HG03175 (cell line): ENCODE results near the gene POLD2.
A peak's percentile ranks its signal among the peaks of the same experiment; 100 is the strongest.

ENCODE experiments used
- ATAC-seq: cut with Tn5 transposase; IDR thresholded peaks from one replicate; pipeline ENCODE4 v1.9.1; 2021; ENCODE audit warnings: mild to moderate bottlenecking, moderate library complexity; ENCODE audit not compliant: unreplicated experiment

POLD2 gene

DNA sequence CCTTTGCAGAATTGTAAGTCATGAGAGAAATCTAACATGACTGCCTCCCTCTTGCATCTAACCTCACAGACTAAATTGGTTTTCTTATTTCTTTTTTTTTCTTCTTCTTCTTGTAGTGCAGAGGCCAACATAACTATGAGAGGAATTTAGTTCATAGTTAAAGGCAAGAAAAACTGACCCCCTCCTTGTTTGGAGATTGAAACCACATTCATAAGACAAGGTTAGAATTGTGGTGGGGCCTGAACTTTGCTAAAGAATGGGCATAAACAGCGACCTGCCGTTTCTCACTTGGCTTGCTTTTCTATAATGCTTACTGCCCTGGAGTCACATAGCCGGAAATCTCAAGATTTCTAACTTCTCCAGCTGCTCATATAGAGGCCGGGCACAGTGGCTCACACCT, 38.6 kb downstream of the POLD2 start:
- no peak for ATAC-seq

DNA sequence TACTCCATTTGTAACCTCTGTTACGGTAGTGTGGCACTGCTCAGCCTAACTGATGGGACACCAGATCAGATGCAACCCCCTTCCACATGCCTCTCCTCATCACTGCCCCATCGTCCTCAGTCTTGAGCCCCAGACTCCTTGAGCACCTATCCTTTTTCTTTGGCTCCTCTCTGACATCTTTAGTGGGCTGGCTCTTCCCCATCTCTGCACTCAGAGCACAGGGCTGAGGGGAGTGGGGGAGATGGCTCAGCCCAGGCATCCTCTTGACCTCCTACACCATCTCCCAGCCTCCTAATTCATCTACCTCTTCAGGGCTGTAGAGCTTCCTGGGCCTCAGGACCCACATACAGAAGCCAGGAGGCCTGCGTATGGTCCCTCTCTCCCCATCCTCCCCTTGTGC, 39.6 kb downstream of the POLD2 start:
- ATAC-seq = no peak

DNA sequence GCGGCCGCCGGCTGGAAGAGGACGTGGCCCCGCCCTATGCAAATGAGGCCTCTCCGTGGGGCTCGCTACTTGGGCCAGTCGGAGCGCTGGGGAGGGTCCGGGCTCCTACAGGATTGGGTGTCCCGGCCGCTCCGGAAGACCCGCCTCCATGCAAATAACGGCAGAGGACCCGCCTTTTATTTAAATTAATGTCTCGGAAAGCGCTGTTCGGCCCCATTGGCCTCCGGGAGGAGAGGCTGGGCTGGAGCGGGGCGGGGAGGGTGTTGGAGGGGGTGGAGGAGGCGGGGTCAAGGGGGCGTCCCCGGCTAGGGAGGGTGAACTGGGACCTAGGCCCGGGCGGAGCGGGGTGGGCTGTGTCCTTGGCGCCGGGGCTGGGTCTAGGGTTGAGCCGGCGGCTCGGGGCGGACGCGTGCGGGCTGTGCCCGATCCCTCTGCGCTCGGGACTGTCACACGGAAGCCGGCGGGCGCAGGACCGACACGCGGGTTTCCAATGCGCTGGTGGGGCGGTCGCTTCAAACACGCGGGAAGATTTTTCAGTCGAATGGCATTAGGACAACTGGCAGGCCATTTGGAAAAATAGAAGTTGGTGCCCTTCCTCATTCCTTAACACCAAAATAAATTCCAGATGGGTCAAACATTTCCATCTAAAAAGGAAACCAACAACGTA, 40.7 kb downstream of the POLD2 start:
- peak; percentile 92 for ATAC-seq

DNA sequence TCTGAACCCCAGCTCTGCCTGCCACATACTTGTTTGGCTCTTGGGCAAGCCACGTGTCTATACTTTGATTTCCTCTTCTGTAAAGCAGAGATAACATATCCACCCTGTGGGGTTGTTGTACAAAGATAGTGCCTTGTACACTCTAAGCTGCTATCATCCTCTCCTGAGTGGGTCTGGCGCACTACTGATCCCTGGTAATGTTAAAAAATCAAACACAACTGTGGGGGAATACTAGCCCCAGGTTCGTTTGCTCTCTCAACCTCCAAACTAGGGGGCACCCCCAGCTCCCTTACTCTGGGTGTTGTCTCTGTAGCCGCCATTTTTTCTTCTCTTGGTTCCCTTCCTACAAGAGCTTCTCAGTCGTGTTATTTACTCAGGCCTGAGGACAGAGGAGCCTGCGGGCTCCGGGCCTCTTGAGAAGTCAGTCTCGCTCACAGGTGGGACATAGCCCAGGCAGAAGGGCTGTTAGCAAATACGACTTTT, 42.0 kb downstream of the POLD2 start:
- no peak for ATAC-seq

DNA sequence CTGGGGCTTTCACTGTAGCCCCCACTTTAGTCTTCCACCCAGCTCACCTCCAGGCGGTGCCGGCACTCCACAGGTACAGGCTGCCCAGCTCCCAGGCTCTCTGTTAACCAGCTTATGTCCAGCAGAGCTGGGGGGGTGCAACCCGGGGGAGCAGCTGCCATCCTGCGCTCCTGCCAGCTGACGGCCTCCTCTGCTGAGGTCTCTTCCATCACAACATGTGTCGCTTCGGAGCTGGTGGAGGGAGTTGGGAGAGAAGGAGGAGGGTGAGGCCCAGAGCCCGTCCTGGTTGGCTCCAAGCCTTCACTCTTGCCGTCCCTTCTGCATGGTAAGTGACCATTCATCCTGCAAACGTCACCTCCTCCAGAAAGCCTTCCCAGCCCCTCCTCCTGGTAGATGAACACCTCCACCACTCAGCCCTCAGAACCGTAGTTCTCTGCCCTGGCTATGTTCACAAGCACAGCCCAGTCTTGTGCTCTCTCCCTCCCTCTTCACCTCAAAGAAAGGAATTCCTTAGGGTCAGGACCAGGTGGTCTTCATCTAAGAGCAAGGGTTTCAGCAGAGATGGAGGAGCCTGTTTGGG, 42.6 kb downstream of the POLD2 start:
- ATAC-seq = no peak

DNA sequence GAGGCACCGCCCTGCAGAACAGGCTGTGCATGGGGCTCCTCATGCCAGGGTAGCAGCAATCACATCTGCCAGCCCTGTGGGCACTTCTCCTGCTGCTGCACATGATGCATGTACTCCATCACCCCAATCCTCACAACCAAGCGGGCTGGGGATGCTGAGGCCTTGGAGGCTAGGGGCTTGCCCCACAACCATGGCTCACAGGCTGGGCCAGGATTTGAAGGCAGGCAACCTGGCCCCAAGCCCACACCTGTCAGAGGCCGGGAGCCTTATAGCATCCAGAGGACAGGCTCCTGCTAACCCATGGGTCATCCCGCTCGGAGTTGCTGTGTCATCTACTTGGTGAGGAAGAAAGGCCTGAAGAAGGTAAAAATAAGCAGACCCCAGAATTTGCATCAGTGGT, 43.2 kb downstream of the POLD2 start:
- no peak for ATAC-seq

DNA sequence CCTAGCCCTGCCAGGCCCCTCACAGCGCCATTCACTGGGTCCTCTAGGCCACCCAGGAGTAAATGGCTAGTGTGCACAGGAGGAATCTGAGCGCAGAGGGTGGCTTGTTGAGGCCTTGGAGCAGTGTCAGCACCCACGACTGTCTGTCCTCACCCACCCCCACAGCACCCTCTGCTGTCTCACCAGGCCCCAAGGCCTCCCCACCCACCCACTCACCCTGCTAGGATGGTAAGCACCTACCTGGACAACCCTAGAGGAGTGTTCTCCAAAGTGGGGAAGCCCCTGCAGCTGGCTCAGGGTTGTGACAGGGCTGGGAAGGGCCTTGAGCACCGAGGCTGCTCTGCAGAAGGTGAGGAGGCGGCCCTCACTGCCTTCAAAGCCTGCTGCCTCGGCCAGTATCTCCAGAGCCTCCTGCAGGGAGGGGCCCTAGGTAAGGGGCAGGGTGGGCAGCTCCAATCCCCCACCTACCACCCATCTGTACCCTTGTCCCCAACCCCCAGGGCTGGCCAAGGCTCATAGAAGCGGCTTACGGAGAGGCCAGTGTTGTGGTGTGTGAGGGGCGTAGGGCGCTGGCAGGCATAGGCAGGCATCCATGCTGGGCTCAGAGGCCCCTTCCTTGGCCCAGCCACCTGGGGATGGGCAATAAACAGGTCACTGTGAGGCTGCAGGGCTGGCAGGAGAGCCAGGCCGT, 43.9 kb downstream of the POLD2 start:
- no peak for ATAC-seq

DNA sequence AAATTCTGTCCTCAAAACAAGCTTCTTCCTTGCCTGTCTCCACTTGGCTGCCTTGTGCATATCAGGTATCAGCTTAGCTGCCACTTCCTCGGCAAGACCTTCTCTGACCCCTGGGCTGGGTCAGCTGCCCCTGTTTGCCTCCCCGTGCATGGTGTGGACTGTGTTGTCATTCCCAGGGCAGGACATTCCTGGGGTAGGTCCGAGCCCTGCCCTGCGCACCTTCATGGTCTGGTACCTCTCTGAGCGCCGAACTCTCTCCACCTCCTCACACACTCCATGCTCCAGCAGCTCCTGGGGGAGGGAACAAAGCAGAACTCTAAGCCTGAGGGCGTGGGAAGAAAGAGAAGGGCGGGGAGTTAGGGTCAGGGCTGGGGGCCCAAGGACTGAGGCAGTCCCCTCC, 44.8 kb downstream of the POLD2 start:
- no peak for ATAC-seq

DNA sequence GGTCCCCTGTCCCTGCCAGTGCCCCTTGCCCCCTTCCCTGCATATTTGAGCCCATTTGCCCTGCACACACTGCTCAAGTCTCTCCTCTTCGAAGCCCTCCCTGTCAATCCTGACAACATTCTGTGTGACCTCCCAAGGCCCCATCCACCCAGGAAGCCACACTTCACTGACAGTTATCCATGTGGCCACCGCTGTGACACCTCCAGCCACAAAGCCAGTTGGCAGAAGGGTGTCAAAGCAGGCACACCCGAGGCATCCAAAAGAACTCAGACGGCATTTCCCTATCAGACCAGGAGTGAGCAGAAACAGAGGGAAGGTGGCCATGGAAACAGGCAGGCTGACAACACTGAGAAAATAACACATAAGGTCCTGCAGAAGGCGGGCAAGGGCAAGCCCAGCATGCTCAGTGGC, 45.7 kb downstream of the POLD2 start:
- ATAC-seq = no peak

DNA sequence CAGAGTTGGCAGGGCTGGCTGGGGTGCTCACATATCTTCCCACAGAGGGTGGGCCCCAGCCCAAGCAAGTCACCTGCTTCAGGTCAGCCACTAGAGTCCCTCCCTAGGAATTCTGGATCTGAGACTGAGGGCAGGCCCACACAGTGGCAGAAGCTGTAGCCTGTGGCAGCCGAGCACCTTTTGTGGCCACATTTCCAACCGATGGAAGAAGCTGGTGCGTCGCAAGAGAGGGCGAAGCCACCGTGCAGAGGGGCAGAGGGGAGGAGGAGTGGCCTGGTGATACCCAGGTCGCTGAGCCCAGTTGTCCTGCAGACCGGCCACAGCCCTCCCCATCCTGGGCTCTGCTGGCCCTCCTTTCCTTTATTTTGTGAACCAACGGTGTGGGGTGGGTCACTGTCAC, 46.3 kb downstream of the POLD2 start:
- no peak for ATAC-seq

DNA sequence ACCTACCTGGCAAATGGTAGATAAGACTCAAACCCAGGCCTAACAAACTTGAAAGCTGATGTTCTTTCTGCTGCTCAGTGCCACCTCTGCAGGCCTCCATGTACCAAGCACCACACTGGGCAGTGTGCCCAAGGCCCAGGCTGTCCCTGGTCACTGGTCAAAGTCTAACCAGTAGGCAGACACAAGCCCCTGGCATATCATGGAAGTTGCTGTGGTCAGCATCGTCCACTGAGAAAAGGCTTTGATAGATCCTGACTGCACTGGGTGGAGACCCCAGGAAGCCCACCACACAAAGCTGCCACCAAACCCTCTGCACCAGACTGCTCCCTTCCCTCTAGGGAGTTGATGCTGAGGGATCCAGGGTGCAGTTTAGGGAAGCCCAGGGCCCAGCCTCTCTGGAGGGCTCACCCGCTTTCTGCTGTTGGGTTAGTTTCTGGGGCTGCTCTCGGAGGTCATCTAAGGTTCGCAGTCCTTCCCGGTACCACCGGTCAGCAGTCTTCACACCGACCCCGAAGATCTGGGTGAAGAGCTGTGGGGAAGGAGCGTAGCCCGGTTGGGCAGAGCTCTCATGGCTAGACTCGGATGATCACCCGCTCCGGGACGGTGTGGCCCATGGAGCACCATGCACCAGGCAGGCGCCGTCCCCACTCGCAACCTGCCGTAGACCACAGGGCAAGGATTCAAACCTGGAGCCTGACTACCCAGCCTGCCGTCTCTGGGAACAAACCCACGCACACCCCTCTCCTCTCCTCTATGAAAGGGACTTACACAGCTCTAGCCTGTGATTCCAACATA, 47.0 kb downstream of the POLD2 start:
- no peak for ATAC-seq

DNA sequence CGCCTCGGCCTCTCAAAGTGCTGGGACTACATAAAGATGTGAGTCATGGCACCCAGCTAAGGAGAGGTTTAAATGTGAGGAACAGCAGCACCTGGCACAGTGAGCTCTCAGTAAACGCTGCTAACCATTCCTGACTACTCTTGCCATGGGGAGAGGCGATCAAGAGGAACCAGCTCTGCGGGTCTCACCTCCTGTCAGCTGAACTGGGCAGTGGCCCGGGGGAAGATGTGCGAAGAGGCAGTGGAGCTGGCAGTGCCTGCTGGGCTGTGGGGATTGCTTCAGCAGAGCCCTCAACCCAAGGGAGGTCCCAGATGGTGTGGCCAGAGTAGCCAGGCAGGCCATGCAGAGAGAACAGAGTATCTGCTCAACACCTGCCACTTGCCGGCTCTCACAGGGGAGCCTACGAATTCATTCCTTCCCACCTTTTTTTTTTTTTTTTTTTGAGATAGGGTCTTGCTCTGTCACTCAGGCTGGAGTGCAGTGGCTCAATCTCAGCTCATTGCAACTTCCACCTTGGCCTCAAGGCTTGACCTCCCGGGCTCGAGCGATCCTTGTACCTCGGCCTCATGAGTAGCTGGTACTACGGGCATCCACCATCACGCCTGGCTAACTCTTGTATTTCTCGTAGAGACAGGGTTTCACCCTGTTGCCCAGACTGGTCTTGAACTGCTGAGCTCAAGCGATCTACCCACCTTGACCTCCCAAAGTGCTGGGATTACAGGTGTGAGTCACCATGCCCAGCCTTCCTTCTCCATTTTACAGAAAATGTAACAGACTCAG, 47.9 kb downstream of the POLD2 start:
- no peak for ATAC-seq

DNA sequence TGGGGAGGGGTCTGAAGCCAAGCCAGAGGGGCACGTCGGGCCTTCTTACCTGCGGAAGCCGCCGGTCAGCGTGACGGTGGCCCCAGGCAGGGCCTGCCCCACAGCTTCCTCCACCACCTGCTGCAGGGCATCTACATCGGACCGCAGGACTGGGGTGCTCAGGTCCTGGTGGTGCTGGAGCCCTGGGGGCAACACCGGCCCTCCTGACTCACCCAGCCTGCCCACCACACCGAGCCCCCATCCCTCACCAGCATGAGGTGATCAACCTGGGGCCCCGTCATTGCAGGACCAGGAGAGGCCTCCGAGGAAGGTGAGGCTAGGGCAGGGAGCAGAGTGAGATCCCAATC, 49.0 kb downstream of the POLD2 start:
- ATAC-seq = peak; percentile 12

DNA sequence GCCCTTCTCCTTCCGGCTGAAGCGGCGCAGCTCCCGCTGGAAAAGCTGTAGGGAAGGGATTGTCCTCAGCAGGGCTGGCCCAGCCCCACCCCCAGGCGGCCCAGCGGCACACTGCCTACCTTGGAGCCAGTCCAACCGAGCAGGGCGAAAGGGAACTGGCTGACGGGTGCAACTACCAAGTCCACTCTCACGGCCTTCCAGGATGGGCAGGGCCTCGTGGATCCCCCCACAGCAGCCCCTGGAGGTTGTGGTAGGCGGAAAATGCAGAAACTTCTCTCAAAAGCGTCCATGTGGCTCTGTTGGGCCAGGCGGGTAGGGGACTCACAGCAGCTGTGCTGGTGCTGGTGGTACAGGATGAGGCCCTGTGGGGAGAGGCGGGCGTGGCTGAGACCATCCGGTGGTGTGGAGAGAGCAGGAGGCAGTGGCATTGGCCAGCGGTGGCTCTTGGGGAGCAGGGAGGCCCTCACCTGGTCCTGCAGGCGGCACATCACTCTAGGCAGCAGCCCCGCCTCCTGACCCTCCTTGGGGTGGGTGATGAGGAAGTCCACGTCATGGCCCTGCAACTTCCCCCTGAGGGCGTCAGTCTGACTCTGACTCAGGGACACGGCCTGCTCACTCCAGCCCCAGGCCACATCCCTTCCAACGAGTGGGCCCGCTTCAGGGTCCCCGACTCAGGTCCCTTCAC, 49.5 kb downstream of the POLD2 start:
- peak; percentile 72 for ATAC-seq

DNA sequence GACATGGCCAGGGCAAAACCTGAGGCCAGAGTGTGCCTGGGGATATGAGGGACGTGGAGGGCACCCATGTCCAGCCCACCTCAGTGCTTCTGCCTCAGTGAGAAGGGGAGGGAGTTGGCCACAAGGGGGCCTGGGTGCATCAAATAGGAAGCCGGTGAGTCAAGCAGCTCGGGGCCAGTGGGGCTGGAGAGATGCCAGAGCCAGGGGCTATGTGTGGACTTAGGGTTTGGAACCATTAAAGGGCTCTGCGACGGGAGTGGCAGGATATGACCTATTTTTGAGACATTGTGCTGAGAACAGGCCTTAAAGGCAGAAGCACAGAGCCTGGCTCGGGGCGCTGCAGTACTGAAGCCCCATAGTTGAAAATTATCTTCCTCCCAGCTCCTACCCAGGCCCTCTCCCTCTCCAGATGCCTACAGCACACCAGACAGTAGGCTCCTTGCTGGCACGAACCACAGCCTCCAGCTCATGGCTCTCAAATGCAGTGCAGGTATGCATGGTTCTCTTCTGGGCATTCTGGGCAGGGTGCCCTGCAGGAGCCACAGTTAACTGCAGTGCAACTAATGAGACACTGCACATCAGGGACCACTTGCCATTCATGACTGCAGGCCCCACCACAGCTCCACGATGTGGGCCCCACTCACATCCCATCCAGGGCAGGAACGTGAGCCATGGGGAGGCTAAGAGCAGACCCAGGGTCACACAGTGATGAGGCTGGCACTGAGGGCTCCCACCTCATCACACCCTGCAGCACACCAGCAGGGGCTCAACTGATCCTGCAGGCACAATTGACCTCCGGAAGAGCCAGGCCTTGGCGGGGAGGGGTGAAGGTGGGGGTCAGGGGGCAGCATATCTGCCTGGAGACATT, 50.8 kb downstream of the POLD2 start:
- no peak for ATAC-seq

DNA sequence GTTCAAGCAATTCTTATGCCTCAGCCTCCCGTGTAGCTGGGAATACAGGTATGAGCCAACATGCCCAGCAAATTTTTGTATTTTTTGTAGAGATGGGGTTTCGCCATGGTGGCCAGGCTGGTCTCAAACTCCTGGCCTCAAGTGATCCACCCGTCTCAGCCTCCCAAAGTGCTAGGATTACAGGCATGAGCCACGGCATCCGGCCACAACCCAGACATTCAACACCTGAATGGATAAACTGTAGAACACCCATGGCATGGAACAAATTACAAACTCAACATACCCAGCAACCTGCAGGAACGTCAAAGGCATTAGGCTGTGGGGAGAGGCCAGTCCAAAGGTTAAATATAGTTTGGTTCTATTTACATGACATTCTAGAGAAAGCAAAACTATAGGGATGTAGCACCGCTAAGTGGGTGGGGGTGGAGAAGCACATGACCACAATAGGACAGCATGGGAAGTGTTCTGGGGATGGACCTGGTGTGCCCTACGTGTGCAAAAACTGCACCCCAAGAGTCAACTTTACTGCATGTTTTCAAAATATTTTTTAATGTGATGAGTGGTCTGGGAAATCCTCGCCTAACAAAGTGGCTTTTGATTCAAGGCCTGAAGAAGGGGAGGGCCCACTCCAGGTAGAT, 51.5 kb downstream of the POLD2 start:
- ATAC-seq = no peak

DNA sequence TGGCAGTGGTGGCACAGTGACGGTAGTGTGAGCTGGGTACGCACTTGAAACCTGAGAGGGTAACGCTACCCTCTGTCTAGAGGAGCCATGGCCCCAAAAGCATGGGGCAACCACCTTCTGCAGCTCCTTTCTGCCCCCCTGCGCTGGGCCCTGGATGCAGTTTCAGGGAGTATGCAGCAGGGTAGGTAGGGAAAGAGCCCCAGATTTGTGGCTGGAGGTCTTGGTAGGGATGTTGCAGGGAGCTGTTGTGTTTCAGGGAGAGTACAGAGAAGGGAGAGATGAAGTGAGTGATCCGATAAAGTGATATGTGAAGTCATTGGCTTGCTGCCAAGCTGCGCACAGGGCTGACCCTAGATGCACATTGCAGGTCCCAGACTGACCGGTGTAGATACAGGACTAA, 55.3 kb downstream of the POLD2 start:
- ATAC-seq = no peak

DNA sequence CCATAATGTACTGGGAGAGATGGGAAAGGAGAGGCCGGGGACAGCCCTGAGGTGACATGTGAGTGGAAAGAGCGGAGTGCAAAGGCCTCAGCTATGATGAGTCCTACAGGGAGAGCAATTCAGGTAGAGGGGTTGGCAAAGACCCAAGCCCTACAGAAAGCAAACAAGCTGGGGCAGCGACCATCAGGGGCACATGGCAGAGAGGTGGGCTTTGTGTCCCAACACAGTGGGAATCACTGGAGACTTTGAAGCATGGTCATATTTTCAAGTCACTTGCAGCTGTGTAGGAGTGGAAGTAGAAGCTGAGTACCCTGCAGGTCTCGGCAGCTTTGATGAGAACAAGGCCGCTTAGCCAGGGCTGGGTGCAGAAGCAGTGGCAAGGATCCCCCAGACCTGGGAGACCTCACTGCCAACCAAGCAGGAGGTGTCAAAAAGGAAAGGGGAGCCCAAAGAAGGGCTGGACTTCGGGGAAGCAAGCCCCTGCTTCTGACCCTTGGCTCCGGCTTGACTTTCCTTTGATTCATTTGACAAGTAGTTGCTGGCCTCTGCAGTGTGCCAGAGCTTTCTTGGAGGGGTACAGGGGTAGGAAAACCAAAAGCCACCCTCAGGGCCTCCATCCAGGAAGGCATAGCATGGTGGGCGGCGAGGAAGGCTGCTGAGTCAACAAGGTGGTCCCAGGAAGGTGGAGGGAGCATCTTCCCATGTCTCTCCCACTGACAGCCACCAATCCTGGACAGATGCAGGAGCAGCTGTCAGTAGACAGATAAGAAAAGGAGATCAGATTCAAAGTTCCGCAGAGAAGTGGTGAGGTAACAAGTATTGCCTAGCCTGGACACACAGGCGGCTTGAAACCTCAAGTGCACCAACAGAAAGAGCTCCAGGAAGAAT, 56.0 kb downstream of the POLD2 start:
- ATAC-seq = no peak
